Spleen (tissue), 11 donors: ENCODE measurements around the gene CES4A. TPM values are rescaled to one million over a fixed set of nuclear protein-coding genes. Genes with fewer than 3 reads are reported as not detected.
"Not testable (repeated sequence)": the region's sequence is repeated elsewhere in the genome, so short reads cannot be mapped to it uniquely, and the experiment has no call there.

Source experiments
- DNase-seq: peaks from one replicate; pipeline ENCODE4 v3.0.0-alpha.2; 2020
- H3K27ac ChIP-seq, 8 donors: fragments of 200-600 bp; sonication (generic) in 7 of 8; 1 replicate in 4 of 8; 2 replicates in 4 of 8; pipeline versions ENCODE4 v1.5.0 to v1.8.0; 2016 to 2021; ENCODE audit warnings: inconsistent platforms in 4 of 8, mild to moderate bottlenecking in 4 of 8, moderate library complexity in 1 of 8
- H3K27me3 ChIP-seq, 7 donors: fragments of 200-600 bp; sonication (generic) in 6 of 7; replicated peaks in 1 of 7; 1 replicate in 4 of 7; 2 replicates in 3 of 7; pipeline versions ENCODE4 v1.5.0 to v1.8.0; 2016 to 2021; ENCODE audit warnings: inconsistent platforms in 3 of 7, mild to moderate bottlenecking in 1 of 7
- H3K36me3 ChIP-seq, 6 donors: fragments of 200-600 bp; sonication (generic) in 5 of 6; 1 replicate in 4 of 6; 2 replicates in 2 of 6; pipeline versions ENCODE4 v1.5.0 to v1.8.0; 2016 to 2021; ENCODE audit warnings: inconsistent platforms in 2 of 6
- H3K4me1 ChIP-seq, 6 donors: fragments of 200-600 bp; sonication (generic) in 5 of 6; 1 replicate in 3 of 6; 2 replicates in 3 of 6; pipeline versions ENCODE4 v1.5.0 to v1.8.0; 2016 to 2021; ENCODE audit warnings: inconsistent platforms in 3 of 6
- H3K4me3 ChIP-seq, 8 donors: fragments of 200-600 bp; sonication (generic) in 7 of 8; 1 replicate in 4 of 8; 2 replicates in 4 of 8; pipeline versions ENCODE4 v1.5.0 to v1.8.0; 2016 to 2021; ENCODE audit warnings: inconsistent platforms in 4 of 8, mild to moderate bottlenecking in 4 of 8, moderate library complexity in 2 of 8
- H3K9me3 ChIP-seq, 8 donors: fragments of 200-600 bp; sonication (generic) in 7 of 8; 1 replicate in 4 of 8; 2 replicates in 4 of 8; pipeline versions ENCODE4 v1.5.0 to v1.8.0; 2016 to 2021; ENCODE audit warnings: inconsistent platforms in 4 of 8
- CTCF ChIP-seq, 11 experiments: fragments of 200-600 bp in 7 of 11; fragments of 450-650 bp in 4 of 11; sonication (generic) in 4 of 11; IDR thresholded peaks in 8 of 11; conservative IDR thresholded peaks in 3 of 11; 1 replicate in 7 of 11; 2 replicates in 4 of 11; pipeline versions ENCODE4 v1.4.0 to v1.8.0; 2016 to 2021; ENCODE audit warnings: antibody characterized with exemption in 11 of 11, inconsistent platforms in 4 of 11, mild to moderate bottlenecking in 1 of 11
- POLR2A ChIP-seq, 3 donors: fragments of 450-650 bp; IDR thresholded peaks; one replicate each; pipeline ENCODE4 v1.5.1; 2017; ENCODE audit warnings: antibody characterized with exemption in 3 of 3, mild to moderate bottlenecking in 1 of 3
- POLR2AphosphoS5 ChIP-seq, 3 donors: sonication (generic); formaldehyde crosslinking; IDR thresholded peaks; one replicate each; pipeline ENCODE4 v1.5.1; 2017; ENCODE audit warnings: antibody characterized with exemption in 3 of 3
- whole genome bisulfite sequencing, 5 donors: extraction: QIAGEN DNeasy Blood & Tissue Kit in 3 of 5; methylation state at CpG; one replicate each; pipeline versions ENCODE4 v1.1.5 to v1.1.7; 2013 to 2018; 5-methylcytosine and 5-hydroxymethylcytosine counted together
- intact Hi-C: fragments of 100-400 bp; cut with DNase I; formaldehyde crosslinking; loops from one replicate; pipeline ENCODE4 v1.15.0; 2023; ENCODE audit warnings: low total_unique reads
- polyA plus RNA-seq, 3 donors: library from polyadenylated mRNA; stranded (reverse); fragments of 200-250 nt; gene quantifications; one replicate each; pipeline ENCODE4 v1.2.1, GENCODE V29; 2013
- total RNA-seq, 7 donors: library from RNA; depleted of rRNA in 3 of 7; stranded (reverse); fragments of >200 nt in 3 of 7; fragmentation: NEBNext Ultra II Directional in 4 of 7; extraction: Animal tissue kit (Norgen Biotek cat#: 25700) in 4 of 7; gene quantifications; one replicate each; pipeline versions ENCODE4 v1.1.0 to v1.2.1, GENCODE V29; 2016 to 2021
- donor health status: healthy with polysubstance abuse.
- donor health status: DM: no; HTN: no; CAD: no; lungs with moderate emphysema.
- donor health status: DM: no; HTN: no; CAD: no.
- donor health status: Bipolar disorder and iron deficiency.
- donor health status: healthy.
- donor health status: DM: no; HTN: no; CAD: no.
- donor health status: DM: yes; HTN: yes; CAD: no.

The CES4A gene
- total and polyA plus RNA-seq, 10 donors: 5.0 to 9.9 (median 6.7) TPM

DNA sequence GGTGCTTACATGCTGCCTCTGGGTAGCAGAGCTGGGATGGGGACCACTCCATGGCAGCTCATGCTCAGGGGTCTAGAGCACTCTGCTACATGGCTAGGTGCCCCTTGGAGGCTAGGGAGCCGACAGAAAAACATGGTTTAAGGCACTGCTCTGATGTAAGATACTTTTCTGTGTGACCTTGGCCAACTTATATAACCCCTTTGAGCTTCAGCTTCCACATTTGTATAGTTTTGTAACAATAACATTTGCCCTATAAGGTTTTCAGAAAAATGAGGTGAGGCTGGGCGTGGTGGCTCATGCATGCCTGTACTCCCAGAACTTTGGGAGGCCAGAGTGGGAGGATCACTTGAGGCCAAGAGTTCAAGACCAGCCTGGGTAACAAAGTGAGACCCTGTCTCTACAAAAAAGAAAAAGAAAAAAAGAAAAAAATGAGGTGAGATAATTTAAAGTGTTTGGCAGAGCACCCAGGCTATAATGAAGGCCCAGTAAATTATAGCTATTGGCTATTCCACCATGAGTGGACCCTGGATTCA lies 3.2 kb downstream of the CES4A start:
- no peaks in the 10 kb centered on the region for H3K4me1 ChIP-seq
- H3K9me3 ChIP-seq: no peaks in the 10 kb centered on the region
- H3K36me3 ChIP-seq: no peaks in the 10 kb centered on the region
- no peak for DNase-seq
- H3K27me3 ChIP-seq: no peaks in the 10 kb centered on the region
- intact Hi-C loops: no loop called here
- H3K27ac ChIP-seq: no peak overlapping the region
- TF ChIP-seq POLR2A (IDR thresholded peaks at IDR 0.05) (no peak), CTCF (IDR thresholded peaks at IDR 0.05 in 8 of 11, conservative IDR thresholded peaks at IDR 0.05 in 3 of 11) (no peak), POLR2AphosphoS5 (IDR thresholded peaks at IDR 0.05) (no peak)
- 78 to 98% (median 82%) methylated on average over 2 of the region's 2 CpGs for WGBS, 5 donors
- no peak overlapping the region for H3K4me3 ChIP-seq

DNA sequence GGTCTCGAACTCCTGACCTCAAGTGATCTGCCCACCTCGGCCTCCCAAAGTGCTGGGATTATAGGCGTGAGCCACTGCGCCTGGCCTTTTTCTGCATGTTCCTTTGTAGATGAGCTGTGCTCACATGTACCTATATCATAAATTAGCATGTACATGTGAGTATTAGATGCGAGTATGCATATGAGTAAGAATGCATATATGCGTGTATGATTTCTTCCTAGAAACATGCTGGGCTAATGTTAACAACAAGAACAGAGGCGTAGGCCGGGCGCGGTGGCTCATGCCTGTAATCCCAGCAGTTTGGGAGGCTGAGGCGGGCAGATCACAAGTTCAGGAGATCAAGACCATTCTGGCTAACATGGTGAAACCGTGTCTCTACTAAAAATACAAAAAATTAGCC lies 5.2 kb downstream of the CES4A start:
- H3K4me3 ChIP-seq, DNase-seq, H3K4me1 ChIP-seq, H3K9me3 ChIP-seq, intact Hi-C loops, H3K27me3 ChIP-seq, H3K27ac ChIP-seq, H3K36me3 ChIP-seq: not testable (repeated sequence)
- whole genome bisulfite sequencing, 5 donors: 88 to 95% (median 92%) methylated on average over 11 to 12 of the region's 12 CpGs

- H3K27ac ChIP-seq: no peak overlapping the region
These were observed 8.1 kb downstream of the CES4A start for GRCh38 chr16:66996324-66996982.

DNA sequence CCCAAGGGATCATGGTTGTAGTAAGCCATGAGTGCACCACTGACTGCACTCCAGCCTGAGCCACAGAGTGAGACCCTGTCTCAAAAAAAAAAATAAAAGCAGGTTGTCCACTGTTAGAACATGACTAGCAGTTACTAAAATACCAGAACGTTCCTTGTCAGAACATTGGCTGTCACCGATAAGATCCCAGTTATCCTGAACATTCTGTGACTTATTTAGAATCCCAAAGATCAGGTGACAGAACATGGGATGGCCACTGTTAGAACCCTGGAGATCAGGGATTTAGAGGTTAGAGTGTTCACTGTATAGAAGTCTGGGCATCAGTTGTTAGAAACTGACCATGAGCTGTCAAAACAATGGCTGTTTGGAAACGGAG lies 8.6 kb downstream of the CES4A start:
- DNase-seq: no peak
- Histone ChIP-seq H3K4me3 (no peak overlapping the region), H3K9me3 (no peaks in the 10 kb centered on the region), H3K4me1 (peaks cover 7 to 21% (median 16%) of the 10 kb centered on the region in 6 donors), H3K36me3 (no peaks in the 10 kb centered on the region), H3K27ac (no peak overlapping the region), H3K27me3 (peaks cover 0 to 14% (median 0%) of the 10 kb centered on the region in 7 donors)
- TF ChIP-seq POLR2AphosphoS5 (IDR thresholded peaks at IDR 0.05) (no peak), CTCF (IDR thresholded peaks at IDR 0.05 in 8 of 11, conservative IDR thresholded peaks at IDR 0.05 in 3 of 11) (no peak), POLR2A (IDR thresholded peaks at IDR 0.05) (no peak)
- intact Hi-C loops: no loop called here
- WGBS, 5 donors: 74 to 80% (median 78%) methylated on average over 3 of the region's 3 CpGs

More at GRCh38 chr16:66996324-66996982, 8.1 kb downstream of the CES4A start:
- no peak for TF ChIP-seq POLR2A (IDR thresholded peaks at IDR 0.05)
- TF ChIP-seq CTCF (IDR thresholded peaks at IDR 0.05 in 8 of 11, conservative IDR thresholded peaks at IDR 0.05 in 3 of 11): no peak
- TF ChIP-seq POLR2AphosphoS5 (IDR thresholded peaks at IDR 0.05): no peak
- WGBS, 5 donors: 74 to 83% (median 80%) methylated on average over 4 to 6 of the region's 6 CpGs
- Histone ChIP-seq H3K4me1 (peaks cover 5 to 17% (median 13%) of the 10 kb centered on the region in 6 donors), H3K4me3 (no peak overlapping the region), H3K9me3 (no peaks in the 10 kb centered on the region), H3K27me3 (peaks cover 0 to 12% (median 0%) of the 10 kb centered on the region in 7 donors), H3K36me3 (no peaks in the 10 kb centered on the region)
- DNase-seq: no peak
- intact Hi-C loops: no loop called here
